ENCODE measurements around the gene OR6J1. TPM values are rescaled to one million over a fixed set of nuclear protein-coding genes. Genes with fewer than 3 reads are reported as not detected.
A peak's percentile ranks its signal among the peaks of the same experiment; 100 is the strongest.
"Not testable (repeated sequence)": the region's sequence is repeated elsewhere in the genome, so short reads cannot be mapped to it uniquely, and the experiment has no call there.

Gene OR6J1
- total RNA-seq, 1 donor from 2014 or later, result not detected

GRCh38 chr14:22650046-22650739 is 6.0 kb upstream of the OR6J1 start:
- Histone ChIP-seq H3K4me3 (no peak overlapping the region), H3K27ac (no peak overlapping the region), H3K36me3 (no peaks in the 10 kb centered on the region), H3K27me3 (no peaks in the 10 kb centered on the region), H3K9me3 (no peaks in the 10 kb centered on the region), H3K4me1 (peaks cover 0 to 2% of the 10 kb centered on the region in 2 donors)
- intact Hi-C loops (cut with DNase I), result loop anchor here (5.0 to 10.0 kb wide), 2 partner anchors 93 to 265 kb away; no protein-coding TSS in a partner anchor
- peak in 1 of 2 donors; percentile 21 for DNase-seq (ENCODE audit: low spot score in 2 of 2)
- TF ChIP-seq CTCF (IDR thresholded peaks at IDR 0.05), result no peak

- Histone ChIP-seq H3K27ac (no peak overlapping the region), H3K9me3 (no peaks in the 10 kb centered on the region), H3K27me3 (no peaks in the 10 kb centered on the region), H3K4me1 (peaks cover 0 to 2% of the 10 kb centered on the region in 2 donors), H3K36me3 (no peaks in the 10 kb centered on the region), H3K4me3 (no peak overlapping the region)
- peak in 1 of 2 donors; percentile 61 for DNase-seq (ENCODE audit: low spot score in 2 of 2)
- TF ChIP-seq CTCF (IDR thresholded peaks at IDR 0.05), result no peak
- intact Hi-C loops (cut with DNase I), result no loop called here
These were observed 4.4 kb upstream of the OR6J1 start for GRCh38 chr14:22648506-22648905.

GRCh38 chr14:22646570-22647254 is 2.6 kb upstream of the OR6J1 start:
- no peaks in the 10 kb centered on the region for H3K4me1 ChIP-seq
- no peaks in the 10 kb centered on the region for H3K36me3 ChIP-seq
- H3K9me3 ChIP-seq, result no peaks in the 10 kb centered on the region
- intact Hi-C loops (cut with DNase I), result no loop called here
- H3K4me3 ChIP-seq, result no peak overlapping the region
- no peak overlapping the region for H3K27ac ChIP-seq
- no peaks in the 10 kb centered on the region for H3K27me3 ChIP-seq
- no peak for DNase-seq (ENCODE audit: low spot score in 2 of 2)
- TF ChIP-seq CTCF (IDR thresholded peaks at IDR 0.05), result no peak

GRCh38 chr14:22641846-22642245 is 2.3 kb downstream of the OR6J1 start:
- H3K4me1 ChIP-seq, result no peaks in the 10 kb centered on the region
- no peak for TF ChIP-seq CTCF (IDR thresholded peaks at IDR 0.05)
- no peak overlapping the region for H3K4me3 ChIP-seq
- H3K27ac ChIP-seq, result no peak overlapping the region
- H3K9me3 ChIP-seq, result no peaks in the 10 kb centered on the region
- no peaks in the 10 kb centered on the region for H3K36me3 ChIP-seq
- H3K27me3 ChIP-seq, result no peaks in the 10 kb centered on the region
- no peak for DNase-seq (ENCODE audit: low spot score in 2 of 2)
- intact Hi-C loops (cut with DNase I), result no loop called here

GRCh38 chr14:22640192-22640591 is 4.0 kb downstream of the OR6J1 start:
- no peak overlapping the region for H3K27ac ChIP-seq
- H3K27me3 ChIP-seq, result no peaks in the 10 kb centered on the region
- no peak for DNase-seq (ENCODE audit: low spot score in 2 of 2)
- no peaks in the 10 kb centered on the region for H3K9me3 ChIP-seq
- no peaks in the 10 kb centered on the region for H3K36me3 ChIP-seq
- intact Hi-C loops (cut with DNase I), result no loop called here
- no peak for TF ChIP-seq CTCF (IDR thresholded peaks at IDR 0.05)
- H3K4me1 ChIP-seq, result no peaks in the 10 kb centered on the region
- H3K4me3 ChIP-seq, result no peak overlapping the region

GRCh38 chr14:22635980-22636379 is 8.2 kb downstream of the OR6J1 start:
- H3K36me3 ChIP-seq; H3K27ac ChIP-seq; H3K4me3 ChIP-seq; intact Hi-C loops (cut with DNase I); H3K9me3 ChIP-seq; DNase-seq (ENCODE audit: low spot score in 2 of 2); H3K4me1 ChIP-seq; H3K27me3 ChIP-seq: not testable (repeated sequence)

All from ascending aorta (tissue), 2 donors.